Chondrocyte (in vitro differentiated cells): ENCODE results near the gene LBHD2. TPM values are rescaled to one million over a fixed set of nuclear protein-coding genes. Genes with fewer than 3 reads are reported as not detected.

Source experiments
- DNase-seq: peaks from one replicate; pipeline ENCODE4 v3.0.0; 2021; ENCODE audit warnings: mixed read lengths, low spot score
- H3K27ac Mint-ChIP-seq: one replicate; pipeline ENCODE4 v1.8.0; 2021; ENCODE audit warnings: mild to moderate bottlenecking, moderate library complexity, mixed read lengths; ENCODE audit not compliant: unreplicated experiment
- H3K27me3 Mint-ChIP-seq: 2 replicates; pipeline ENCODE4 v1.8.0; 2021; ENCODE audit warnings: low read depth, mixed read lengths
- H3K36me3 Mint-ChIP-seq: 2 replicates; pipeline ENCODE4 v1.8.0; 2021; ENCODE audit warnings: low read depth, mixed read lengths
- H3K4me1 Mint-ChIP-seq: 2 replicates; pipeline ENCODE4 v1.8.0; 2021; ENCODE audit warnings: low read depth, mild to moderate bottlenecking, mixed read lengths
- H3K4me3 Mint-ChIP-seq: one replicate; pipeline ENCODE4 v1.8.0; 2021; ENCODE audit warnings: mild to moderate bottlenecking, moderate library complexity, mixed read lengths; ENCODE audit not compliant: unreplicated experiment
- H3K9me3 Mint-ChIP-seq: 2 replicates; pipeline ENCODE4 v1.8.0; 2021; ENCODE audit warnings: low read depth, mixed read lengths
- total RNA-seq: library from RNA; stranded (reverse); gene quantifications from 3 replicates; pipeline ENCODE4 v1.2.1, GENCODE V29; 2021
- TF ChIP-seq, protein P1 (sequence below): fragments of 200-600 bp; sonication (generic); IDR thresholded peaks from 2 replicates; pipeline ENCODE4 v1.5.0; 2021; ENCODE audit warnings: antibody characterized with exemption, mild to moderate bottlenecking, moderate library complexity

LBHD2 gene
- total RNA-seq, 1 donor from 2014 or later: not detected

DNA sequence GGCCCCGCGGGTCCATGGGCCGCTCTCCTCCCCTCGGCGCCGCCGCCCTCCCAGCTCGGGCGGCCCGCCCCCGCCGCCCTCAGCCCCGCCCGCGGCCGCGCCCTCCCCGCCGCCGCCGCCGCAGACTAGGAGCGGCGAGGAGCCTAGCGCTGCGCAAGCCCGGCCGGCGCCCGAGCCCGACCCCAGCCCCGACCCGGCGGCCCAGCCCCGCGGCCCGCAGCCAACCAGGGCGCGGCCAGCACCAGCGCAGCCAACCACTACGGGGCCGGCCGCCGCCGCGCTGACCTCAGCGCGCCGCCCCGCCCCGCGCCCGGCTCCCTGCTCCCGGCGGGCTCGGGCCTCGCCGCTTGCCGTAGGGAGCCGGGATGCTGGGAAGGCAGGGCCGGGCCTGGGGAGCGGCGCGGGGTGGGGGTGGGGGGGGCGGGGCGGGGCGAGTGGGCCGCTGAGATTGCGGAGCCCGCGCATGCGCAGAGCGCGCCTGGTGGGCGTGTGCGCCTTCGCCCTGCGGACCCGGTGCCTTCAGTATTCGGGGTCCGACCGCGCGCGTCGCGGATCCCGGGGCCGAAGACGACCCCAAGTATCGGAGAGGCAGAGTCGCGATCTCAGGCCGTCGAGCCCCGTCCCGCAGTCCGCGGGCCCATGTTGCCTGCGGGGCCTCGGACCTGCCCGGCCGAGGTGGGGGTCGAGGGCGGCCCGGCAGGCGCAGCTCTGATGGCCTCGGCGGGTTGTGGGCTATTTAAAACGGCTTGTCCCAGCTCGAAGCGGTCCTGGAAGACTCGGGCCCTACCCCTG is 26.4 kb upstream of the LBHD2 start, which contains the start of gene CDC42BPB:
CDC42BPB (minus strand) TSS at position 178 of the 792 bp plus-strand sequence. CDS start 376 bp downstream, outside the sequence.
- DNase-seq: no peak
- H3K27ac Mint-ChIP-seq: peak within 1 kb of the TSS; percentile 94
- no peaks in the 10 kb centered on the region for H3K27me3 Mint-ChIP-seq
- no peaks in the 10 kb centered on the region for H3K9me3 Mint-ChIP-seq
- H3K4me1 Mint-ChIP-seq: peaks cover 41% of the 10 kb centered on the region
- TF ChIP-seq, protein P1, sequence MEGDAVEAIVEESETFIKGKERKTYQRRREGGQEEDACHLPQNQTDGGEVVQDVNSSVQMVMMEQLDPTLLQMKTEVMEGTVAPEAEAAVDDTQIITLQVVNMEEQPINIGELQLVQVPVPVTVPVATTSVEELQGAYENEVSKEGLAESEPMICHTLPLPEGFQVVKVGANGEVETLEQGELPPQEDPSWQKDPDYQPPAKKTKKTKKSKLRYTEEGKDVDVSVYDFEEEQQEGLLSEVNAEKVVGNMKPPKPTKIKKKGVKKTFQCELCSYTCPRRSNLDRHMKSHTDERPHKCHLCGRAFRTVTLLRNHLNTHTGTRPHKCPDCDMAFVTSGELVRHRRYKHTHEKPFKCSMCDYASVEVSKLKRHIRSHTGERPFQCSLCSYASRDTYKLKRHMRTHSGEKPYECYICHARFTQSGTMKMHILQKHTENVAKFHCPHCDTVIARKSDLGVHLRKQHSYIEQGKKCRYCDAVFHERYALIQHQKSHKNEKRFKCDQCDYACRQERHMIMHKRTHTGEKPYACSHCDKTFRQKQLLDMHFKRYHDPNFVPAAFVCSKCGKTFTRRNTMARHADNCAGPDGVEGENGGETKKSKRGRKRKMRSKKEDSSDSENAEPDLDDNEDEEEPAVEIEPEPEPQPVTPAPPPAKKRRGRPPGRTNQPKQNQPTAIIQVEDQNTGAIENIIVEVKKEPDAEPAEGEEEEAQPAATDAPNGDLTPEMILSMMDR: no peak
- peaks cover 2% of the 10 kb centered on the region for H3K36me3 Mint-ChIP-seq
- peak within 1 kb of the TSS; percentile 84 for H3K4me3 Mint-ChIP-seq

DNA sequence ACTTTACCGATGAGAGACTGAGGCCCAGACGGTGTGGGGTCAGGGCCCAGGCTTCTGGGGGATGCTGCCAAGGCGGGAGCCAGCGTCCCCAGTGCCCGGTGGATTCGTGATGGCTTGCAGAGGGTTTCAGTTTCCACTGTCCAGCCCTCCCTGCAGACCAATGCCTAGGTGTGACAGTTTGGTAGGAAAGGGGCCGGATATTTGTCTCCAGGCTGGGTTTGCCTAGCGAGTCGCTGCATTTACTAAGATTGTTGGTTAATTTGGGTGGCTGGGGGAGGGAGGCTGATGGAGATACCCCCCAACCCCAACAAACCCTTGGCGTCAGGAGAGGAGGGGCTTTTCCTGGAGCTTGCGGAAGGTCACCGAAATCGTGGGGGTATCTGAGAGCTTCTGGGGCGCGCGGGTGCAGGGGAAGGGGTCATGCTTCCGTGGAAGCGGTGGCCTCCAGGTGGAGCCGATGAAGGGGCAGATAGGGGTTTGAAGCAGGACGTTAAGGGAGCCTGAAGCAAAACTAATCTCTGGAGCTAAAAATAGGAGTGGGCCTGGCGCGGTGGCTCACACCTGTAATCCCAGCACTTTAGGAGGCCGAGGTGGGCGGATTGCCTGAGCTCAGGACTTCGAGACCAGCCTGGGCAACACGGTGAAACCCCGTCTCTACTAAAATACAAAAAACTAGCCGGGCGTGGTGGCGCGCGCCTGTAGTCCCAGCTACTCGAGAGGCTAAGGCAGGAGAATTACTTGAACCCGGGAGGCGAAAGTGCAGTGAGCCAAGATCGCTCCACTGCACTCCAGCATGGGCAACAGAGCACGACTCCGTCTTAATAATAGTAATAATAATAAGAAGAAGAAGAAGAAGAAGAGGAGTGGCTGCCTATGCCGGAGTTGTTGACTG is 25.6 kb upstream of the LBHD2 start:
- peak overlapping the region; percentile 79 for H3K4me3 Mint-ChIP-seq
- DNase-seq: no peak
- peak overlapping the region; percentile 74 for H3K27ac Mint-ChIP-seq
- no peaks in the 10 kb centered on the region for H3K9me3 Mint-ChIP-seq
- H3K36me3 Mint-ChIP-seq: peaks cover 2% of the 10 kb centered on the region
- TF ChIP-seq, protein P1: no peak
- H3K27me3 Mint-ChIP-seq: no peaks in the 10 kb centered on the region
- H3K4me1 Mint-ChIP-seq: peaks cover 41% of the 10 kb centered on the region

DNA sequence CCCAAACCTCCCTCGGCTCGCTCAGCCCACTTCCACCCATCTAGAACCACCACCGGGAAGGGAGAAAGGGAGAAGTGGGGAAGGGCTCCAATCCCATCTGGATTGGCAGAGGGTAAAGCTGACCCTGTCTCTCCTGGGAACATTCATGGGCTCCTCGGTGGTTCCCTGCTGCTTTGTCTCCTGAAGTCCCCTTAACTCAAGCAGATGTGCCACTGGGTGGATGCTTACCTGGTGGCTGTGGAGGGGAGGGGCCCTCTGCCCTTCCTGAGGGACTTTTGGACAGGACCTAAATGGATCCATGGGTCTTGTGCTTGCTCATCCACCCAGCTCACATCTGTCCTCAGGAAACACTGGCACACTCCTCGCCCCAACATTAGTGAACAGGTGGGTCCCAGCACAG is 24.5 kb upstream of the LBHD2 start:
- H3K27me3 Mint-ChIP-seq: no peaks in the 10 kb centered on the region
- peaks cover 2% of the 10 kb centered on the region for H3K36me3 Mint-ChIP-seq
- peak overlapping the region; percentile 79 for H3K4me3 Mint-ChIP-seq
- TF ChIP-seq, protein P1: no peak
- no peak overlapping the region for H3K27ac Mint-ChIP-seq
- H3K9me3 Mint-ChIP-seq: no peaks in the 10 kb centered on the region
- H3K4me1 Mint-ChIP-seq: peaks cover 39% of the 10 kb centered on the region
- no peak for DNase-seq

DNA sequence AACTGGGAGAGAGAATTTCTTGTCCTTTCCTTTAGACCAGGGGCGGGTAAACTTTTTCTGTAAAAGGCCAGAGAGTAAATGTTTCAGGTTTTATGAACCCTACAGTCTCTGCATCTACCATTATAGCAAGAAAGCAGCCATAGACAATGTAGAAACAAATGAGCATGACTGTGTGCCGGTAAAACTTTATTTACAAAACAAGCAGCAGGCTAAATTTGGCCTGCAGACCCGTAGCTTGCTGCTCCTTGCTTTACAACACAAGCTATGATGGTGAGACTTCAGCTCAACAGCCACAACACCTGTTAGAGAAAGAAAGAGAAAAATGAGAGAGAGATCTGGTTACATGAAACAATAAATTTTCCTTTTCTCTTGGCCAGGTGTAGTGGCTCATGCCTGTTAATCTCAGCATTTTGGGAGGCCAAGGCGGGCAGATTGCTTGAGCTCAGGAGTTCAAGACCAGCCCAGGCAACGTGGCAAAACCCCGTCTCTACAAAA is 22.5 kb upstream of the LBHD2 start:
- TF ChIP-seq, protein P1: no peak
- Mint-ChIP-seq H3K36me3 (peaks cover 2% of the 10 kb centered on the region), H3K4me3 (no peak overlapping the region), H3K27ac (no peak overlapping the region), H3K4me1 (peaks cover 23% of the 10 kb centered on the region), H3K27me3 (no peaks in the 10 kb centered on the region), H3K9me3 (no peaks in the 10 kb centered on the region)
- DNase-seq: no peak

DNA sequence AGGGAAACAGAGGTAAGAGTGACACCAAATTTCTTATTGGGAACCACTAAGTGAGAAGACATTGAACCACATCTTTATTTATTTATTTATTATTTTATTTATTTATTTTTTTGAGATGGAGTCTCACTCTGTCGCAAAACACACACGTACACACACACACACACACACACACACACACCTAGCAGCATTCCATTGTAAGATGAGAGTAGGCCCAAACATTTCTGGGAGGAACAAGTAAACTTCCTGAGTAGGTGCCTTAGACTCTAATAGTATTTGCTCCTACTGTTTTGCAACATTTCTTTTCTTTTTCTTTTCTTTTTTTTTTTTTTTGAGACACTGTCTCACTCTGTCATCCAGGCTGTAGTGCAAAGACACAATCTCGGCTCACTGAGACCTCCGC is 19.6 kb upstream of the LBHD2 start:
- H3K4me1 Mint-ChIP-seq: peaks cover 17% of the 10 kb centered on the region
- TF ChIP-seq, protein P1: no peak
- H3K4me3 Mint-ChIP-seq: no peak overlapping the region
- H3K27ac Mint-ChIP-seq: no peak overlapping the region
- H3K9me3 Mint-ChIP-seq: no peaks in the 10 kb centered on the region
- DNase-seq: no peak
- H3K36me3 Mint-ChIP-seq: peaks cover 2% of the 10 kb centered on the region
- H3K27me3 Mint-ChIP-seq: no peaks in the 10 kb centered on the region
